Stimulated activated CD8-positive, alpha-beta memory T cell treated with anti-CD3 and anti-CD28 coated beads, Interleukin-2, amount 100 ng/mL, for 48 hours (primary cell): Measurements from ENCODE around the gene OR5H14.
"Not testable (repeated sequence)": the region's sequence is repeated elsewhere in the genome, so short reads cannot be mapped to it uniquely, and the experiment has no call there.

Experiments used
- DNase-seq, 2 donors: peaks; one replicate each; pipeline ENCODE4 v3.0.0-alpha.2; 2020; ENCODE audit warnings: low read depth in 2 of 2

OR5H14 gene

GRCh38 chr3:98147179-98147578 is at the start of gene OR5H14:
OR5H14 (plus strand) TSS chr3:98147479; CDS start chr3:98149386, 1,907 bp downstream.
- DNase-seq = no peak

- DNase-seq = no peak
Measured at GRCh38 chr3:98099848-98100247, 47.4 kb upstream of the OR5H14 start.

- DNase-seq = no peak
Measured at GRCh38 chr3:98108162-98108561, 39.1 kb upstream of the OR5H14 start.

GRCh38 chr3:98109807-98110549 is 37.3 kb upstream of the OR5H14 start:
- no peak for DNase-seq

DNA sequence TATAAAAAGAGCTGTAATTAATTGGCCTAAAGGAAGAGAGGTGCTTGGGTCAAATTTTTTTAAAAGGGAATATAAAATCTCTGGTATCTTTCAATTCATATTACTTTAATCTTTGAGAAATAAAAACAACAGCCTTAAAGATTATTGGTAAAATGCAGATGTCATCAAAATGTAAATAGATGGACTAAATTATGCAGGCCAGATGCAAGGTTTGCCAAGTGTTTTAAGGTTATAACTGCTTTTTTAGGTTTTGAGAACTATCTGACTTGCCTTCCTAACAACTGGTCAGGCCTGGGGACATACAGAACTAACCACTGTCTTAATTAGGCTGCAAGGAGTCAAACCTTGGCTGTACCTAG is 36.8 kb upstream of the OR5H14 start:
- no peak for DNase-seq

DNA sequence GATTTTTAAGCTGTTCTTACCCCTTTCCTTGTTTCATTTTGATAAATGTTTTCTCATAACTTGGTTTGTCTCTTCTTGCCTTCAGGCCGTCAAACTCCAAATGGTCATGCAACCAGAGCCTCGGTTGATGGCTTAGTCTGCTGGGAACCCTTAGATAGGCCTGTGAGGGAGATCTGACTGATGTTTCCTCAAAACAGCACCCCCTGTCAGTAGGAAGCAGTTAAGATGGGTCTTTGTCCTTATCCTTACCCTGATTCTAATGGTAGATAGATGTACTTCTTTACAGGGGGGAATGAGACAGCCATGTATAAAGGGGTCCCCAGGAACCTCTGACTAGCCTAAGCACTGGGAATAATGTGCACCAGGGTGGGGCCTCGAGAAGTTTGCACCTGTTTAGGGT is 33.0 kb upstream of the OR5H14 start:
- DNase-seq = no peak

- no peak for DNase-seq
Measured at GRCh38 chr3:98115717-98116116, 31.6 kb upstream of the OR5H14 start.

- DNase-seq = no peak
Measured at GRCh38 chr3:98130421-98130820, 16.9 kb upstream of the OR5H14 start, which contains the start of gene OR5H1. OR5H1 (plus strand) TSS chr3:98130721; CDS start chr3:98132698, 1,977 bp downstream.

GRCh38 chr3:98136631-98137030 is 10.6 kb upstream of the OR5H14 start:
- DNase-seq = no peak

DNA sequence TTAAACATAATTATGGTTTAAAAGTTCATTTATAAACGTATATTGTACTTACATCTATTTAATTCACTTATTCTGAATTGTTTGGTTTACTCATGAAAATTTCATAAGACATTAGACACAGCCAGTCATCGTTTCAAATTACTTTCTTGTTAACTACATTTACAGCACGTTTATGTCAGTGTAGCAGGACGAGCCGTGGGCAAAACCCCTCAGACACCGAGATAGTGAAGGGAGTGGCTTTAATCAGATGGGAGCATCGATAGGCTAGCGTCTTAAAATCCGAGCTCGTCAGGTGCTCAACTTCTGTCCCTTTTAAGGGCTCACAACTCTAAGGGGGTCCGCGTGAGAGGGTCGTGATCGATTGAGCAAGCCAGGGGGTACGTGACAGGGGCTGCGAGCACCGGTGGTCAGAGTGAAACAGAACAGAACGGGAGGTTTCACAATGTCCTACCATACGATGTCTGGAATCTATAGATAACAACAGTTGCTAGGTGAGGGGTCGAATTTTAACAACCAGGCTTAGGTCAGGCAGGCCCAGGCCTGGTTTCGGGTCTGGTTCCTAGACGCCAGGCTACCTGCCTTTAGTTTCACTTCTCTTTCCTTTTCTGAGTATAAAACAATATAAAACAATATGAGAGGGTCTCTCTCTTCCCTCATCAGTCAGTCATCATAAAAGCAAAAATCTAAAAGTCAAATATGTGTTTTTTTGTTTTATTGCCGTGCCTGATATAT is 9.3 kb upstream of the OR5H14 start:
- DNase-seq = not testable (repeated sequence)

DNA sequence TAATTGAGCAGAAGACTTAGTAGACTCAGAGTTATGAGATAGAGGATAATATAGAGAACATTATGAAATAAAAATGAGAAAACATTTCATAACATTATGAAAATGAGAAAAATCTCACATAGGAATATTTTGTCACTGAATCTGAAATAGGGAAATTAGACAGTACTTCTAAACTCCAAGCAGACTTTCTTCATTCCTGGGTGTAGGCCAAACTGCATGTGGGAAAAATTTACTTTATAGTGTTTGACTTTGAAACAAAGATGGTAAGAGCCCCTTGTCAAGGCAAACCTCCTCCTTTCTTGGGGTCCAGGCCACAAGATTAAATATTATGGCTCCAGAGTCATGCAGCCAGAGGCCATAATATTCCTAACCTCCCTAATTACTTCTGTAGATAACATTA is 6.7 kb upstream of the OR5H14 start:
- DNase-seq = no peak

DNA sequence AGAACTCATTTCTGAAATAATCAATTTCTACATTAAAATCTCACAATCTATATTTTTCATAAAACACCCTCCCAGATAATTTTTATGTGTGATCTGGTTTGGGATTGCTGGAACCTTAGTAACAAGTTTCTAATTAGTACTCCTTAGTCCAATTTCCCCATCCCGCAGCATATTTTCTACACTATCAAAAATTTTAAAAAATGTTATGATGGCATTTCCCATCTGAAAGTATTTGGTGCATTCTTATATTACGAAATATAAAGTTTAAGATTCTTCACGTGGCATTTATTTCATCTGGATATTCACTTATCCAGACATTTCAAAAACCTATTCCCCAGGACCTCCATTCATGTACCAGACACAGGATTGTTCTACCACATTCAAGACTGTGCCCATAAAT is 1.5 kb downstream of the OR5H14 start:
- no peak for DNase-seq

DNA sequence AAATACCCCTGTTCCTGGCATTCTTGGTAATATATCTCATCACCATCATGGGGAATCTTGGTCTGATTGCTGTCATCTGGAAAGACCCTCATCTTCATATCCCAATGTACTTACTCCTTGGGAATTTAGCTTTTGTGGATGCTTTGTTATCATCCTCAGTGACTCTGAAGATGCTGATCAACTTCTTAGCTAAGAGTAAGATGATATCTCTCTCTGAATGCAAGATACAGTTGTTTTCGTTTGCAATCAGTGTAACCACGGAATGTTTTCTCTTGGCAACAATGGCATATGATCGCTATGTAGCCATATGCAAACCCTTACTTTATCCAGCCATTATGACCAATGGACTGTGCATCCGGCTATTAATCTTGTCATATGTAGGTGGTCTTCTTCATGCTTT is 2.2 kb downstream of the OR5H14 start:
- DNase-seq = not testable (repeated sequence)

DNA sequence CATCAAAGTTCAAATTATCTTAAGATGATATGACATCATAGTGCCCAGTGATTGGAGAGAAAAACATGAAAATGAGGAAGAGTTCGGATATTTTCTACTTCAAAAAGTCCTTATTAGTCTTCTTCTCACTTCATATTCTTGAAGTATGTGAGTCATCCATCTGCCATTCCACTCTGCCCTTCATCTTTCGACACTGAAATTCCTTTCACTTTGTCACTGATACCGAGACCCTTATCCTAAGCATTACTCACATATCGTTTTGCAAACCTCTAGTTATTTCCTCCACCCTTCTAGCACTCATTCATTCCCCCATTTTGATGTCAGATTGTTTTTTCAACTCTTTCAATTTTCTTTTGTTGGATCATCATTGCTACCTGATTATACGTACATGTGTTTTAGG is 4.0 kb downstream of the OR5H14 start:
- no peak for DNase-seq

- DNase-seq = no peak
Measured at GRCh38 chr3:98166396-98166795, 19.1 kb downstream of the OR5H14 start, which contains the start of gene OR5H15. OR5H15 (plus strand) TSS chr3:98166696; CDS start chr3:98168700, 2,004 bp downstream.

DNA sequence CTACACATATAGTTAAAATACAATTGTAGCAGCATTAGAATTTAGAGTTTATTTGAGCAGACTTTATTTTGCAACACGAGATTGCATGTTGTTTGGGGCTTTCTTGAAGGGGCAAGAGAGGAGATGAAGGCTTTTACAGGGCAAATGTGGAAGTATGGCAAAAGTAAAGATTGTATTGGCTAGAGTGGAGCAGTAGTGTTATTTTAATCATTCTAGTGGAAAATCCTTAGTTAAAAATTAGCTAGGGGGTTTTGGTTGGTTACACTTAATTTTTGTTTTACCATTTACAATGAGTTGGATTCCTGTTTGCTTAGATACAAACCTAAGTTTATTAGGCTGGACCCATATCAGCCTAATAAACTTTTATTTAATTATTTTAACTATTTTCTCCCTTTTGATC is 23.8 kb downstream of the OR5H14 start:
- no peak for DNase-seq

GRCh38 chr3:98172621-98173020 is 25.3 kb downstream of the OR5H14 start:
- no peak for DNase-seq

DNA sequence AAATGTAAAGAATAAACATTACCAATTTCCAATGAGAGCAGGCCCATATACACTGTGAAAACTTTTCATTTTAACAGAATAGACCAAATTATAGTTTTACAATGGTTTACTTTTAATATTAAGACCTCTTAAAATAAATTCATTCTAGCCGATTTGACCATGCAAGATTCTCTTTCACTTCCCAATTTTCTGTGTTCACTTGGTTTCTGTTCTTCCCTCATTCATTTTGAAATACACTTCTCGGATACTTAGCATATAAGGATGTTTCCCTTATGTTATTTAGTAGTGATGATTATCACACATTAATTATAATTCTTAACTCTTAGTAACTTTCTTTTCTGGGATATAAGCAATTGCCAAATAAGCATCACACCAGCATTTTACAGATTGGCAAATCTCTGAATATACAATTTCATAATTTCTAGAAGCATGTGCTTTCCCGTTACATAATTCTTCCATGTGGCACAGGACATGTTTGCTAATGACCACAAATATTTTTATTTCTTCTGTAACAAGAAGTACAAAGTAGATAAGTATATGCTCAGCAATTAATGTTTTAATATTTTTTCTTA is 33.1 kb downstream of the OR5H14 start:
- no peak for DNase-seq

DNA sequence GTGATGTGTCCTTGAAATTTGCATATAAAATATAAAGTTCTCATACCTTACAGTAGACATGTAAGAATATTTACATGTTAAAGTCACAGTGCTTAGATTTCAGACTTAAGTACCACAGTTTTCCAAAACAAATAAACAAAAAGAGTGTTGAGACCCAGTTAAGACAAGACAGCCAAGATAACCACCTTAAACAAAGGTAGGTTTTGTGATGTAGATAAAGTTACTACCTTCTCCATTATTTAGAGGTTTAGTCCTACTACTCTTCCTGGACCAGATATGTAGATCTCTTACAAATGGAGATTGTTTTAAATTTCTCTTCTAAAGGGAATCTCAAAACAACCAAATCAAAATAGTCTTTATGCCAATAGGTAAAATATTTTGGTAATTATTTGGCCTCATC is 34.9 kb downstream of the OR5H14 start:
- no peak for DNase-seq

GRCh38 chr3:98185180-98185579 is 37.9 kb downstream of the OR5H14 start:
- DNase-seq = no peak

GRCh38 chr3:98188545-98188944 is 41.3 kb downstream of the OR5H14 start:
- DNase-seq = no peak

DNA sequence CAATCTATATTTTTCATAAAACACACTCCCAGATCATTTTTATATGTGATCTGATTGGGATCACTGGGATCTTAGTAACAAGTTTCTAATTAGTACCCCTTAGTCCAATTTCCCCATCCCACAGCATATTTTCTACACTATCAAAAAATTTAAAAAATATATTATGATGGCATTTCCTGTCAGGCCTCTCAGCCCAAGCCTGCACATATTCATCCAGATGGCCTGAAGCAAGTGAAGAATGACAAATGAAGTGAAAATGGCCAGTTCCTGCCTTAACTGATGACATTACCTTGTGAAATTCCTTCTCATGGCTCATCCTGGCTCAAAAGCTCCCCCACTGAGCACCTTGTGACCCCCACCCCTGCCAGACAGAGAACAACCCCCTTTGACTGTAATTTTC is 43.6 kb downstream of the OR5H14 start:
- DNase-seq = not testable (repeated sequence)

DNA sequence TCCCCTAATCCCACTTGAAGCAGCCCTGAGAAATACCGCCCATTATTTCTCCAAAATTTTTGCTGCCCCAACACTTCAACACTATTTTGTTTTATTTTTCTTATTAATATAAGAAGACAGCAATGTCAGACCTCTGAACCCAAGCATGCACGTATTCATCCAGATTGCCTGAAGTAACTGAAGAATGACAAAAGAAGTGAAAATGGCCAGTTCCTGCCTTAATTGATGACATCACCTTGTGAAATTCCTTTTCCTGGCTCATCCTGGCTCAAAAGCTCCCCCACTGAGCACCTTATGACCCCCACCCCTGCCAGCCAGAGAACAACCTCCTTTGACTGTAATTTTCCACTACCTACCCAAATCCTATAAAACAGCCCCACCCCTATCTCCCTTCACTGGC is 49.0 kb downstream of the OR5H14 start:
- DNase-seq = not testable (repeated sequence)
